ENCODE measurements around the gene CD180.
"Not testable (repeated sequence)": the region's sequence is repeated elsewhere in the genome, so short reads cannot be mapped to it uniquely, and the experiment has no call there.

The CD180 gene

GRCh38 chr5:67176936-67177335 is 19.7 kb downstream of the CD180 start:
- H4K5ac ChIP-seq (ENCODE audit: low read length): no peak overlapping the region
- no peak for DNase-seq
- H3K18ac ChIP-seq (ENCODE audit: low read length): no peak overlapping the region
- H3K79me2 ChIP-seq (ENCODE audit: control insufficient read depth, insufficient read depth, low read length): no peaks in the 10 kb centered on the region
- H3K4ac ChIP-seq (ENCODE audit: low read depth, low read length): no peak overlapping the region
- H3K4me1 ChIP-seq (ENCODE audit: control insufficient read depth, low read depth, low read length): peaks cover 3% of the 10 kb centered on the region
- no peak overlapping the region for H3K27ac ChIP-seq (ENCODE audit: low read depth, low read length)
- no peak overlapping the region for H3K9ac ChIP-seq (ENCODE audit: low read length)
- H2BK120ac ChIP-seq (ENCODE audit: low read depth, low read length): no peak overlapping the region
- no peak overlapping the region for H3K4me3 ChIP-seq (ENCODE audit: low read length)
- H3K36me3 ChIP-seq (ENCODE audit: control insufficient read depth, insufficient read depth, low read length): no peaks in the 10 kb centered on the region
- no peak overlapping the region for H3K23ac ChIP-seq (ENCODE audit: low read length)
- H2AK5ac ChIP-seq (ENCODE audit: low read length): no peak overlapping the region
- no peaks in the 10 kb centered on the region for H3K27me3 ChIP-seq (ENCODE audit: insufficient read depth, low read length, poor library complexity)
- no peak overlapping the region for H3K4me2 ChIP-seq (ENCODE audit: low read length)
- no peak overlapping the region for H2BK15ac ChIP-seq (replicated peaks; ENCODE audit: low read depth)
- no peak overlapping the region for H2BK5ac ChIP-seq (ENCODE audit: low read length)
- no peak overlapping the region for H4K8ac ChIP-seq (ENCODE audit: low read depth, low read length)
- H3K56ac ChIP-seq (ENCODE audit: low read length): no peak overlapping the region
- no peaks in the 10 kb centered on the region for H3K79me1 ChIP-seq (ENCODE audit: low read length)

- H3K56ac ChIP-seq (ENCODE audit: low read length): no peak overlapping the region
- no peaks in the 10 kb centered on the region for H3K36me3 ChIP-seq (ENCODE audit: control insufficient read depth, insufficient read depth, low read length)
- H3K4me2 ChIP-seq (ENCODE audit: low read length): no peak overlapping the region
- no peaks in the 10 kb centered on the region for H3K4me1 ChIP-seq (ENCODE audit: control insufficient read depth, low read depth, low read length)
- H4K8ac ChIP-seq (ENCODE audit: low read depth, low read length): no peak overlapping the region
- H3K4me3 ChIP-seq (ENCODE audit: low read length): no peak overlapping the region
- H3K79me1 ChIP-seq (ENCODE audit: low read length): no peaks in the 10 kb centered on the region
- H2BK5ac ChIP-seq (ENCODE audit: low read length): no peak overlapping the region
- H2BK120ac ChIP-seq (ENCODE audit: low read depth, low read length): no peak overlapping the region
- H3K9ac ChIP-seq (ENCODE audit: low read length): no peak overlapping the region
- no peaks in the 10 kb centered on the region for H3K27me3 ChIP-seq (ENCODE audit: insufficient read depth, low read length, poor library complexity)
- no peak overlapping the region for H2AK5ac ChIP-seq (ENCODE audit: low read length)
- H2BK15ac ChIP-seq (replicated peaks; ENCODE audit: low read depth): no peak overlapping the region
- no peak overlapping the region for H3K27ac ChIP-seq (ENCODE audit: low read depth, low read length)
- H4K5ac ChIP-seq (ENCODE audit: low read length): no peak overlapping the region
- H3K18ac ChIP-seq (ENCODE audit: low read length): no peak overlapping the region
- no peaks in the 10 kb centered on the region for H3K79me2 ChIP-seq (ENCODE audit: control insufficient read depth, insufficient read depth, low read length)
- no peak overlapping the region for H3K23ac ChIP-seq (ENCODE audit: low read length)
- no peak for DNase-seq
- WGBS (ENCODE audit: extremely low coverage, insufficient coverage, low lambda C conversion rate): no CpG with 5 or more reads among the region's 1 CpG
- no peak overlapping the region for H3K4ac ChIP-seq (ENCODE audit: low read depth, low read length)
These were observed 22.6 kb downstream of the CD180 start for GRCh38 chr5:67173959-67174358.

GRCh38 chr5:67173351-67173750 is 23.2 kb downstream of the CD180 start:
- DNase-seq; H3K9ac ChIP-seq (ENCODE audit: low read length); H2AK5ac ChIP-seq (ENCODE audit: low read length); H2BK120ac ChIP-seq (ENCODE audit: low read depth, low read length); H3K4me1 ChIP-seq (ENCODE audit: control insufficient read depth, low read depth, low read length); H3K4me3 ChIP-seq (ENCODE audit: low read length); H4K8ac ChIP-seq (ENCODE audit: low read depth, low read length); H3K36me3 ChIP-seq (ENCODE audit: control insufficient read depth, insufficient read depth, low read length); H3K27me3 ChIP-seq (ENCODE audit: insufficient read depth, low read length, poor library complexity); H3K27ac ChIP-seq (ENCODE audit: low read depth, low read length); H3K4me2 ChIP-seq (ENCODE audit: low read length); H3K18ac ChIP-seq (ENCODE audit: low read length); H3K4ac ChIP-seq (ENCODE audit: low read depth, low read length); H2BK5ac ChIP-seq (ENCODE audit: low read length); H3K23ac ChIP-seq (ENCODE audit: low read length); H4K5ac ChIP-seq (ENCODE audit: low read length); H3K79me1 ChIP-seq (ENCODE audit: low read length); H3K79me2 ChIP-seq (ENCODE audit: control insufficient read depth, insufficient read depth, low read length); H3K56ac ChIP-seq (ENCODE audit: low read length); H2BK15ac ChIP-seq (replicated peaks; ENCODE audit: low read depth): not testable (repeated sequence)
- WGBS (ENCODE audit: extremely low coverage, insufficient coverage, low lambda C conversion rate): no CpG with 5 or more reads among the region's 2 CpGs

GRCh38 chr5:67170767-67171166 is 25.8 kb downstream of the CD180 start:
- Histone ChIP-seq H3K23ac (ENCODE audit: low read length) (no peak overlapping the region), H3K56ac (ENCODE audit: low read length) (no peak overlapping the region), H3K4ac (ENCODE audit: low read depth, low read length) (no peak overlapping the region), H2BK15ac (replicated peaks; ENCODE audit: low read depth) (no peak overlapping the region), H2AK5ac (ENCODE audit: low read length) (no peak overlapping the region), H3K79me2 (ENCODE audit: control insufficient read depth, insufficient read depth, low read length) (no peaks in the 10 kb centered on the region), H3K27ac (ENCODE audit: low read depth, low read length) (no peak overlapping the region), H4K8ac (ENCODE audit: low read depth, low read length) (no peak overlapping the region), H3K9ac (ENCODE audit: low read length) (no peak overlapping the region), H3K27me3 (ENCODE audit: insufficient read depth, low read length, poor library complexity) (no peaks in the 10 kb centered on the region), H3K79me1 (ENCODE audit: low read length) (no peaks in the 10 kb centered on the region), H3K4me3 (ENCODE audit: low read length) (no peak overlapping the region), H3K18ac (ENCODE audit: low read length) (no peak overlapping the region), H3K4me1 (ENCODE audit: control insufficient read depth, low read depth, low read length) (peaks cover 2% of the 10 kb centered on the region), H4K5ac (ENCODE audit: low read length) (no peak overlapping the region), H3K36me3 (ENCODE audit: control insufficient read depth, insufficient read depth, low read length) (no peaks in the 10 kb centered on the region), H2BK5ac (ENCODE audit: low read length) (no peak overlapping the region), H2BK120ac (ENCODE audit: low read depth, low read length) (no peak overlapping the region), H3K4me2 (ENCODE audit: low read length) (no peak overlapping the region)
- DNase-seq: no peak
- no CpG with 5 or more reads among the region's 3 CpGs for WGBS (ENCODE audit: extremely low coverage, insufficient coverage, low lambda C conversion rate)

GRCh38 chr5:67168069-67168468 is 28.5 kb downstream of the CD180 start:
- Histone ChIP-seq H2BK5ac (ENCODE audit: low read length) (no peak overlapping the region), H3K4me2 (ENCODE audit: low read length) (no peak overlapping the region), H2AK5ac (ENCODE audit: low read length) (no peak overlapping the region), H4K5ac (ENCODE audit: low read length) (no peak overlapping the region), H3K27ac (ENCODE audit: low read depth, low read length) (no peak overlapping the region), H3K23ac (ENCODE audit: low read length) (no peak overlapping the region), H3K4ac (ENCODE audit: low read depth, low read length) (no peak overlapping the region), H4K8ac (ENCODE audit: low read depth, low read length) (no peak overlapping the region), H3K4me1 (ENCODE audit: control insufficient read depth, low read depth, low read length) (peaks cover 2% of the 10 kb centered on the region), H3K79me1 (ENCODE audit: low read length) (no peaks in the 10 kb centered on the region), H3K56ac (ENCODE audit: low read length) (no peak overlapping the region), H3K27me3 (ENCODE audit: insufficient read depth, low read length, poor library complexity) (no peaks in the 10 kb centered on the region), H3K18ac (ENCODE audit: low read length) (no peak overlapping the region), H3K4me3 (ENCODE audit: low read length) (no peak overlapping the region), H3K9ac (ENCODE audit: low read length) (no peak overlapping the region), H3K79me2 (ENCODE audit: control insufficient read depth, insufficient read depth, low read length) (no peaks in the 10 kb centered on the region), H3K36me3 (ENCODE audit: control insufficient read depth, insufficient read depth, low read length) (no peaks in the 10 kb centered on the region), H2BK15ac (replicated peaks; ENCODE audit: low read depth) (no peak overlapping the region), H2BK120ac (ENCODE audit: low read depth, low read length) (no peak overlapping the region)
- DNase-seq: no peak
- WGBS (ENCODE audit: extremely low coverage, insufficient coverage, low lambda C conversion rate): no CpG with 5 or more reads among the region's 4 CpGs

- Histone ChIP-seq H3K27me3 (ENCODE audit: insufficient read depth, low read length, poor library complexity) (no peaks in the 10 kb centered on the region), H4K5ac (ENCODE audit: low read length) (peak overlapping the region; percentile 65), H4K8ac (ENCODE audit: low read depth, low read length) (peak overlapping the region; percentile 97), H2AK5ac (ENCODE audit: low read length) (no peak overlapping the region), H3K4me3 (ENCODE audit: low read length) (no peak overlapping the region), H3K4me1 (ENCODE audit: control insufficient read depth, low read depth, low read length) (peaks cover 2% of the 10 kb centered on the region), H2BK5ac (ENCODE audit: low read length) (peak overlapping the region; percentile 65), H3K56ac (ENCODE audit: low read length) (peak overlapping the region; percentile 91), H3K4me2 (ENCODE audit: low read length) (peak overlapping the region; percentile 35), H3K4ac (ENCODE audit: low read depth, low read length) (peak overlapping the region; percentile 81), H3K9ac (ENCODE audit: low read length) (peak overlapping the region; percentile 79), H3K18ac (ENCODE audit: low read length) (peak overlapping the region; percentile 63), H3K79me2 (ENCODE audit: control insufficient read depth, insufficient read depth, low read length) (no peaks in the 10 kb centered on the region), H3K27ac (ENCODE audit: low read depth, low read length) (peak overlapping the region; percentile 75), H3K23ac (ENCODE audit: low read length) (no peak overlapping the region), H2BK120ac (ENCODE audit: low read depth, low read length) (no peak overlapping the region), H3K79me1 (ENCODE audit: low read length) (no peaks in the 10 kb centered on the region), H3K36me3 (ENCODE audit: control insufficient read depth, insufficient read depth, low read length) (no peaks in the 10 kb centered on the region), H2BK15ac (replicated peaks; ENCODE audit: low read depth) (no peak overlapping the region)
- DNase-seq: peak; percentile 91
- whole genome bisulfite sequencing (ENCODE audit: extremely low coverage, insufficient coverage, low lambda C conversion rate): no CpG with 5 or more reads among the region's 31 CpGs
These were observed 29.9 kb downstream of the CD180 start for GRCh38 chr5:67166460-67167285.

All from mesendoderm (in vitro differentiated cells).